Esophagus (tissue), 2 donors: Measurements from ENCODE around the gene SLC6A20. TPM values are rescaled to one million over a fixed set of nuclear protein-coding genes. Genes with fewer than 3 reads are reported as not detected.
"Not testable (repeated sequence)": the region's sequence is repeated elsewhere in the genome, so short reads cannot be mapped to it uniquely, and the experiment has no call there.

Source experiments
- H3K27ac ChIP-seq, 2 donors: one replicate each; pipeline ENCODE4 v1.5.1; 2013; ENCODE audit warnings: low read depth in 2 of 2, mild to moderate bottlenecking in 2 of 2, inconsistent platforms in 1 of 2, low read length in 1 of 2, moderate library complexity in 1 of 2
- H3K27me3 ChIP-seq, 2 donors: one replicate each; pipeline ENCODE4 v1.6.1; 2013; ENCODE audit warnings: low read length in 2 of 2, control low read depth in 1 of 2, mild to moderate bottlenecking in 1 of 2; ENCODE audit not compliant: insufficient read depth in 2 of 2, control insufficient read depth in 1 of 2
- H3K36me3 ChIP-seq, 2 donors: one replicate each; pipeline ENCODE4 v1.6.1; 2013; ENCODE audit warnings: low read length in 1 of 2; ENCODE audit not compliant: control insufficient read depth in 2 of 2, insufficient read depth in 2 of 2
- H3K4me1 ChIP-seq, 2 donors: one replicate each; pipeline ENCODE4 v1.6.1; 2013; ENCODE audit warnings: low read length in 1 of 2; ENCODE audit not compliant: control insufficient read depth in 2 of 2, insufficient read depth in 2 of 2
- H3K4me3 ChIP-seq, 2 donors: one replicate each; pipeline ENCODE4 v1.5.1; 2013; ENCODE audit warnings: low read length in 2 of 2, mild to moderate bottlenecking in 2 of 2, low read depth in 1 of 2, moderate library complexity in 1 of 2
- H3K9me3 ChIP-seq, 2 donors: one replicate each; pipeline ENCODE4 v1.6.1; 2013; ENCODE audit warnings: mild to moderate bottlenecking in 2 of 2, low read depth in 1 of 2, low read length in 1 of 2, moderate library complexity in 1 of 2; ENCODE audit not compliant: control insufficient read depth in 2 of 2, insufficient read depth in 1 of 2
- WGBS, 2 donors: extraction: QIAGEN DNeasy Blood & Tissue Kit; methylation state at CpG; one replicate each; pipeline ENCODE4 v1.1.7; 2013; 5-methylcytosine and 5-hydroxymethylcytosine counted together
- polyA plus RNA-seq, 2 donors: library from polyadenylated mRNA; stranded (reverse); fragments of 200-250 nt; gene quantifications; one replicate each; pipeline ENCODE4 v1.2.3, GENCODE V29; 2013
- donor health status: healthy with polysubstance abuse.
- donor health status: Bipolar disorder and iron deficiency.

Gene SLC6A20
- polyA plus RNA-seq, 2 donors: 0.01 TPM; not detected in 1

GRCh38 chr3:45754461-45754860, 41.9 kb downstream of the SLC6A20 start:
- Histone ChIP-seq H3K4me3 (no peak overlapping the region), H3K36me3 (no peaks in the 10 kb centered on the region), H3K9me3 (no peaks in the 10 kb centered on the region), H3K4me1 (no peaks in the 10 kb centered on the region), H3K27ac (no peak overlapping the region), H3K27me3 (no peaks in the 10 kb centered on the region)
- 95 to 98% methylated on average over 7 of the region's 7 CpGs for WGBS, 2 donors

- Histone ChIP-seq H3K4me3 (no peak overlapping the region), H3K27ac (no peak overlapping the region), H3K36me3 (no peaks in the 10 kb centered on the region), H3K9me3 (no peaks in the 10 kb centered on the region), H3K27me3 (no peaks in the 10 kb centered on the region), H3K4me1 (peaks cover 0 to under 1% of the 10 kb centered on the region in 2 donors)
- 62 to 84% methylated on average over 3 of the region's 3 CpGs for WGBS, 2 donors
Observed at GRCh38 chr3:45753095-45753494, 43.2 kb downstream of the SLC6A20 start.

- Histone ChIP-seq H3K9me3 (no peaks in the 10 kb centered on the region), H3K36me3 (peaks cover 0 to 9% of the 10 kb centered on the region in 2 donors), H3K4me3 (no peak overlapping the region), H3K4me1 (peaks cover 0 to 4% of the 10 kb centered on the region in 2 donors), H3K27me3 (no peaks in the 10 kb centered on the region), H3K27ac (no peak overlapping the region)
- 89 to 90% methylated on average over 7 of the region's 7 CpGs for WGBS, 2 donors
Observed at GRCh38 chr3:45751537-45752242, 44.6 kb downstream of the SLC6A20 start.

GRCh38 chr3:45749880-45750279, 46.5 kb downstream of the SLC6A20 start:
- no peaks in the 10 kb centered on the region for H3K9me3 ChIP-seq

GRCh38 chr3:45749036-45749600, 47.2 kb downstream of the SLC6A20 start:
- not testable (repeated sequence) for H3K9me3 ChIP-seq, H3K27ac ChIP-seq, H3K27me3 ChIP-seq, H3K4me1 ChIP-seq, H3K4me3 ChIP-seq
- WGBS, 2 donors: 90 to 91% methylated on average over 4 of the region's 4 CpGs
- peaks cover 0 to 19% of the 10 kb centered on the region in 2 donors for H3K36me3 ChIP-seq

More at GRCh38 chr3:45749880-45750279, 46.5 kb downstream of the SLC6A20 start:
- Histone ChIP-seq H3K4me1 (peaks cover 0 to 4% of the 10 kb centered on the region in 2 donors), H3K36me3 (peaks cover 0 to 19% of the 10 kb centered on the region in 2 donors), H3K27ac (no peak overlapping the region), H3K27me3 (no peaks in the 10 kb centered on the region), H3K4me3 (no peak overlapping the region)
- 81 to 84% methylated on average over 4 of the region's 4 CpGs for WGBS, 2 donors

GRCh38 chr3:45748068-45748467, 48.3 kb downstream of the SLC6A20 start:
- Histone ChIP-seq H3K36me3 (peaks cover 0 to 19% of the 10 kb centered on the region in 2 donors), H3K9me3 (no peaks in the 10 kb centered on the region), H3K27ac (no peak overlapping the region), H3K4me1 (peaks cover 0 to 4% of the 10 kb centered on the region in 2 donors), H3K27me3 (no peaks in the 10 kb centered on the region), H3K4me3 (no peak overlapping the region)
- WGBS, 2 donors: 60 to 70% methylated on average over 8 of the region's 8 CpGs

GRCh38 chr3:45746777-45747622, 49.3 kb downstream of the SLC6A20 start:
- Histone ChIP-seq H3K36me3 (peaks cover 0 to 19% of the 10 kb centered on the region in 2 donors), H3K9me3 (no peaks in the 10 kb centered on the region), H3K27ac (no peak overlapping the region), H3K27me3 (no peaks in the 10 kb centered on the region), H3K4me3 (no peak overlapping the region), H3K4me1 (peaks cover 0 to 4% of the 10 kb centered on the region in 2 donors)
- WGBS, 2 donors: 87 to 91% methylated on average over 18 of the region's 18 CpGs

- peaks cover 0 to 4% of the 10 kb centered on the region in 2 donors for H3K4me1 ChIP-seq
- H3K9me3 ChIP-seq: no peaks in the 10 kb centered on the region
- no peaks in the 10 kb centered on the region for H3K27me3 ChIP-seq
- no peak overlapping the region for H3K27ac ChIP-seq
- 95 to 97% methylated on average over 32 of the region's 32 CpGs for WGBS, 2 donors
- peaks cover 0 to 19% of the 10 kb centered on the region in 2 donors for H3K36me3 ChIP-seq
- H3K4me3 ChIP-seq: no peak overlapping the region
Observed at GRCh38 chr3:45746165-45746776, 50.1 kb downstream of the SLC6A20 start.

- Histone ChIP-seq H3K27ac (no peak overlapping the region), H3K27me3 (no peaks in the 10 kb centered on the region), H3K9me3 (no peaks in the 10 kb centered on the region), H3K4me3 (no peak overlapping the region), H3K4me1 (no peaks in the 10 kb centered on the region), H3K36me3 (peaks cover 4 to 22% of the 10 kb centered on the region in 2 donors)
- 92 to 96% methylated on average over 4 of the region's 4 CpGs for WGBS, 2 donors
Observed at GRCh38 chr3:45742461-45743089, 53.8 kb downstream of the SLC6A20 start.
